Breast epithelium (tissue), 3 donors: Measurements from ENCODE around the gene C16orf96.

ENCODE experiments used
- CTCF ChIP-seq, 3 donors: fragments of 450-650 bp; IDR thresholded peaks; one replicate each; pipeline ENCODE4 v1.5.1; 2016 to 2017; ENCODE audit warnings: antibody characterized with exemption in 3 of 3, mild to moderate bottlenecking in 3 of 3, moderate library complexity in 3 of 3
- POLR2A ChIP-seq: fragments of 450-650 bp; IDR thresholded peaks from one replicate; pipeline ENCODE4 v1.6.1; 2016; ENCODE audit warnings: antibody characterized with exemption, mild to moderate bottlenecking, moderate library complexity
- POLR2AphosphoS5 ChIP-seq, 3 donors: sonication (generic); formaldehyde crosslinking; IDR thresholded peaks; one replicate each; pipeline ENCODE4 v1.6.1; 2017; ENCODE audit warnings: antibody characterized with exemption in 3 of 3

DNA sequence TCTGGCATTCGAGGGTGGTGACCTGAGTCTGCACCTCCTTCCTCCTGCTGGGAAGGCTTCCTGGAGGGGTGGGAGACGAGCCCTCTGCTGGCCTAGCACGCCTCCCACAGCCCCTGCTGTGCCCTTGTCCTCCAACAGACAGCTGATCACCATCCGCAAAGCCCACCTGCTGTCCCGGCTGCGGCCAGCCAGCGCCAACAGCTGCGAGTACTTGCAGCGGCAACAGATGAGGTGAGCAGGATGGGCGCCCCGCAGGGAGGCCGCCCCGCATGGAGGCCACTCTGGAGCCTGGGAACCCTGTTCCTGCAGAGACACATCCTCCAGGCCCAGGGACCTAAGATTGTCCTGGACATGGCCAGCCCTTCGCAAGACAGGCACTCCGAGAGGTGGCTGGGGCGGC is 36.9 kb downstream of the C16orf96 start:
- no peak for TF ChIP-seq CTCF (IDR thresholded peaks at IDR 0.05)
- TF ChIP-seq POLR2AphosphoS5 (IDR thresholded peaks at IDR 0.05): no peak
- TF ChIP-seq POLR2A: no peak
